K562 (cell line): ENCODE data around the gene UPK2.

Source experiments
- C11orf30 ChIP-seq: fragments of 450-650 bp; IDR thresholded peaks from 2 replicates; pipeline ENCODE4 v1.6.1; 2016; ENCODE audit warnings: low read depth, mild to moderate bottlenecking
- ETV6 ChIP-seq, 3 experiments: fragments of 150-350 bp in 1 of 3; sonication (generic) in 1 of 3; formaldehyde crosslinking in 1 of 3; IDR thresholded peaks; 2 replicates each; pipeline versions ENCODE4 v1.6.1 to v1.8.0; 2014 to 2022; ENCODE audit warnings: borderline replicate concordance in 2 of 3, low read depth in 2 of 3, antibody characterized with exemption in 1 of 3, low read length in 1 of 3, mild to moderate bottlenecking in 1 of 3, missing genetic modification reagents in 1 of 3
- FOXK2 ChIP-seq, 2 experiments: fragments of 450-650 bp; IDR thresholded peaks in 1 of 2; conservative IDR thresholded peaks in 1 of 2; 2 replicates each; pipeline ENCODE4 v1.6.1; 2016; ENCODE audit warnings: low read depth in 2 of 2, mild to moderate bottlenecking in 1 of 2
- FOXP4 ChIP-seq: sonication (generic); formaldehyde crosslinking; IDR thresholded peaks from 2 replicates; pipeline ENCODE4 v1.8.0; 2022; ENCODE audit warnings: mild to moderate bottlenecking, missing genetic modification reagents, borderline replicate concordance
- TEAD1 ChIP-seq, 2 experiments: fragments of 450-650 bp in 1 of 2; sonication (generic) in 1 of 2; formaldehyde crosslinking; IDR thresholded peaks; 2 replicates each; pipeline versions ENCODE4 v1.4.0 to v1.8.0; 2020 to 2022; ENCODE audit warnings: mild to moderate bottlenecking in 2 of 2, missing genetic modification reagents in 1 of 2
- ZNF24 ChIP-seq: fragments of 450-650 bp; IDR thresholded peaks from 2 replicates; pipeline ENCODE4 v1.6.1; 2016
- TF ChIP-seq, protein P1 (sequence below), 3 experiments: IDR thresholded peaks in 2 of 3; conservative IDR thresholded peaks in 1 of 3; 2 replicates each; pipeline ENCODE4 v1.5.1; 2011 to 2012; ENCODE audit warnings: low read length in 3 of 3, mild to moderate bottlenecking in 3 of 3, control low read depth in 2 of 3, improper control_type of control experiment in 1 of 3, inconsistent platforms in 1 of 3, low read depth in 1 of 3, mixed read lengths in 1 of 3, moderate library complexity in 1 of 3; ENCODE audit not compliant: insufficient read depth in 2 of 3

- TF ChIP-seq FOXP4 (CRISPR knock-in tag) (no peak), ZNF24 (no peak), C11orf30 (no peak), TEAD1 (CRISPR knock-in tag; IDR thresholded peaks at IDR 0.05) (no peak), FOXK2 (conservative IDR thresholded peaks at IDR 0.05 in 1 of 2, IDR thresholded peaks at IDR 0.05 in 1 of 2; ENCODE audit: low read depth in 2 of 2) (no peak), ETV6 (IDR thresholded peaks at IDR 0.05; ENCODE audit: borderline replicate concordance in 1 of 2, low read depth in 2 of 2, low read length in 1 of 2) (no peak), ETV6 (CRISPR knock-in tag; IDR thresholded peaks at IDR 0.05; ENCODE audit: borderline replicate concordance) (no peak)
- TF ChIP-seq, protein P1, sequence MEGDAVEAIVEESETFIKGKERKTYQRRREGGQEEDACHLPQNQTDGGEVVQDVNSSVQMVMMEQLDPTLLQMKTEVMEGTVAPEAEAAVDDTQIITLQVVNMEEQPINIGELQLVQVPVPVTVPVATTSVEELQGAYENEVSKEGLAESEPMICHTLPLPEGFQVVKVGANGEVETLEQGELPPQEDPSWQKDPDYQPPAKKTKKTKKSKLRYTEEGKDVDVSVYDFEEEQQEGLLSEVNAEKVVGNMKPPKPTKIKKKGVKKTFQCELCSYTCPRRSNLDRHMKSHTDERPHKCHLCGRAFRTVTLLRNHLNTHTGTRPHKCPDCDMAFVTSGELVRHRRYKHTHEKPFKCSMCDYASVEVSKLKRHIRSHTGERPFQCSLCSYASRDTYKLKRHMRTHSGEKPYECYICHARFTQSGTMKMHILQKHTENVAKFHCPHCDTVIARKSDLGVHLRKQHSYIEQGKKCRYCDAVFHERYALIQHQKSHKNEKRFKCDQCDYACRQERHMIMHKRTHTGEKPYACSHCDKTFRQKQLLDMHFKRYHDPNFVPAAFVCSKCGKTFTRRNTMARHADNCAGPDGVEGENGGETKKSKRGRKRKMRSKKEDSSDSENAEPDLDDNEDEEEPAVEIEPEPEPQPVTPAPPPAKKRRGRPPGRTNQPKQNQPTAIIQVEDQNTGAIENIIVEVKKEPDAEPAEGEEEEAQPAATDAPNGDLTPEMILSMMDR (IDR thresholded peaks at IDR 0.05 in 2 of 3, conservative IDR thresholded peaks at IDR 0.05 in 1 of 3; ENCODE audit: insufficient read depth in 2 of 3, low read depth in 1 of 3, low read length in 3 of 3): no peak
Measured at GRCh38 chr11:119006656-119007055, 50.6 kb downstream of the UPK2 start.
